IMR-90 (cell line): Measurements from ENCODE around the gene CUTA. TPM values are rescaled to one million over a fixed set of nuclear protein-coding genes. Genes with fewer than 3 reads are reported as not detected.

Source experiments
- ATAC-seq: fragments of 200-7000 bp; cut with Tn5 transposase; 2 replicates; pipeline ENCODE4 v1.9.1; 2020; ENCODE audit warnings: low read depth, mild to moderate bottlenecking, moderate library complexity
- BruUV-seq: library from RNA; stranded (reverse); fragments of 400-500 nt; replicated peaks from 2 replicates; lab custom pipeline; 2021; lab: Mats Ljungman, UMichigan
- CTCF ChIA-PET: fragments of 300-600 bp; formaldehyde crosslinking; extraction: SDS; loops from one replicate; lab custom pipeline; 2021; ENCODE audit warnings: antibody characterized with exemption; lab: Yijun Ruan, JAX
- POLR2A ChIA-PET: fragments of 300-600 bp; sonication (Branson Sonifier 250); formaldehyde crosslinking; loops from one replicate; lab custom pipeline; 2022; ENCODE audit warnings: antibody characterized with exemption; ENCODE audit not compliant: unreplicated experiment; lab: Charles Lee
- DNase-seq: peaks from one replicate; pipeline ENCODE4 v3.0.0; 2013
- H2AFZ ChIP-seq: replicated peaks from 2 replicates; pipeline ENCODE3; 2013; ENCODE audit warnings: low read length, mild to moderate bottlenecking; ENCODE audit not compliant: poor library complexity
- H2AK5ac ChIP-seq: 2 replicates; pipeline ENCODE4 v1.6.1; 2013; ENCODE audit warnings: low read depth, low read length, inconsistent platforms
- H2AK9ac ChIP-seq: replicated peaks from 2 replicates; pipeline ENCODE3; 2013; ENCODE audit warnings: mild to moderate bottlenecking, low read depth, low read length, moderate library complexity; ENCODE audit not compliant: poor library complexity
- H2BK120ac ChIP-seq: 2 replicates; pipeline ENCODE4 v1.6.1; 2013; ENCODE audit warnings: low read depth, low read length, inconsistent platforms
- H2BK15ac ChIP-seq: 3 replicates; pipeline ENCODE4 v1.6.1; 2013; ENCODE audit warnings: low read depth, low read length, inconsistent platforms
- H2BK20ac ChIP-seq: 2 replicates; pipeline ENCODE4 v1.6.1; 2013; ENCODE audit warnings: low read depth, mild to moderate bottlenecking, inconsistent platforms, low read length, moderate library complexity
- H2BK5ac ChIP-seq: 2 replicates; pipeline ENCODE4 v1.6.1; 2013; ENCODE audit warnings: mild to moderate bottlenecking, low read depth, low read length, inconsistent platforms; ENCODE audit not compliant: poor library complexity, severe bottlenecking
- H3K14ac ChIP-seq: replicated peaks from 2 replicates; pipeline ENCODE4 v1.6.1; 2013; ENCODE audit warnings: low read depth, low read length, inconsistent platforms
- H3K18ac ChIP-seq: 2 replicates; pipeline ENCODE4 v1.6.1; 2013; ENCODE audit warnings: low read depth, low read length, control low read depth
- H3K23ac ChIP-seq: 2 replicates; pipeline ENCODE4 v1.6.1; 2013; ENCODE audit warnings: low read depth, low read length, inconsistent platforms
- H3K27ac ChIP-seq: 2 replicates; pipeline ENCODE4 v1.5.1; 2013; ENCODE audit warnings: mild to moderate bottlenecking, control low read depth, low read length; ENCODE audit not compliant: insufficient read depth
- H3K27me3 ChIP-seq: 2 replicates; pipeline ENCODE4 v1.6.1; 2013; ENCODE audit warnings: low read length; ENCODE audit not compliant: control insufficient read depth, insufficient read depth
- H3K36me3 ChIP-seq: 2 replicates; pipeline ENCODE4 v1.6.1; 2013; ENCODE audit warnings: low read length, mixed read lengths; ENCODE audit not compliant: control insufficient read depth, insufficient read depth
- H3K4ac ChIP-seq: 2 replicates; pipeline ENCODE4 v1.6.1; 2013; ENCODE audit warnings: low read depth, low read length, inconsistent platforms
- H3K4me1 ChIP-seq: 2 replicates; pipeline ENCODE4 v1.6.1; 2013; ENCODE audit warnings: low read length, mixed read lengths; ENCODE audit not compliant: control insufficient read depth, insufficient read depth
- H3K4me2 ChIP-seq: 2 replicates; pipeline ENCODE4 v1.6.1; 2013; ENCODE audit warnings: low read depth, mild to moderate bottlenecking, control low read depth, low read length, moderate library complexity
- H3K4me3 ChIP-seq: 2 replicates; pipeline ENCODE4 v1.5.1; 2013; ENCODE audit warnings: low read depth, mild to moderate bottlenecking, control low read depth, low read length, moderate library complexity; ENCODE audit not compliant: insufficient read depth
- H3K56ac ChIP-seq: 2 replicates; pipeline ENCODE4 v1.6.1; 2013; ENCODE audit warnings: low read length, inconsistent platforms; ENCODE audit not compliant: insufficient read depth; ENCODE audit errors: extremely low read depth
- H3K79me1 ChIP-seq, 2 experiments: 2 replicates each; pipeline ENCODE4 v1.6.1; 2013; ENCODE audit warnings: low read length in 2 of 2, inconsistent platforms in 1 of 2, low read depth in 1 of 2
- H3K9ac ChIP-seq: 2 replicates; pipeline ENCODE4 v1.6.1; 2013; ENCODE audit warnings: low read depth, low read length, control low read depth
- H3K9me1 ChIP-seq: 2 replicates; pipeline ENCODE4 v1.6.1; 2013; ENCODE audit warnings: low read length, inconsistent platforms; ENCODE audit not compliant: insufficient read depth
- H3K9me3 ChIP-seq: 2 replicates; pipeline ENCODE4 v1.6.1; 2013; ENCODE audit warnings: low read length; ENCODE audit not compliant: control insufficient read depth, insufficient read depth
- H4K20me1 ChIP-seq: 2 replicates; pipeline ENCODE4 v1.6.1; 2013; ENCODE audit warnings: low read length, inconsistent platforms; ENCODE audit not compliant: insufficient read depth
- H4K5ac ChIP-seq: 2 replicates; pipeline ENCODE4 v1.6.1; 2013; ENCODE audit warnings: mild to moderate bottlenecking, low read depth, low read length, control low read depth
- H4K8ac ChIP-seq, 2 experiments: 2 replicates each; pipeline ENCODE4 v1.6.1; 2013; ENCODE audit warnings: low read depth in 2 of 2, low read length in 2 of 2, control low read depth in 1 of 2, inconsistent platforms in 1 of 2
- H4K91ac ChIP-seq: 2 replicates; pipeline ENCODE4 v1.6.1; 2013; ENCODE audit warnings: low read depth, low read length, inconsistent platforms; ENCODE audit not compliant: insufficient read depth
- BHLHE40 ChIP-seq: fragments of 150-350 bp; IDR thresholded peaks from 2 replicates; pipeline ENCODE4 v1.6.1; 2016; ENCODE audit warnings: mild to moderate bottlenecking, low read depth, low read length
- CEBPB ChIP-seq: IDR thresholded peaks from 2 replicates; pipeline ENCODE4 v1.6.1; 2012; ENCODE audit warnings: low read depth, low read length, improper control_type of control experiment
- CHD1 ChIP-seq: IDR thresholded peaks from 2 replicates; pipeline ENCODE4 v1.6.1; 2012; ENCODE audit warnings: low read depth, low read length, improper control_type of control experiment
- CTCF ChIP-seq: conservative IDR thresholded peaks from 2 replicates; pipeline ENCODE4 v1.5.1; 2012; ENCODE audit warnings: mild to moderate bottlenecking, low read depth, low read length, improper control_type of control experiment
- ELK1 ChIP-seq: fragments of 150-350 bp; IDR thresholded peaks from 2 replicates; pipeline ENCODE4 v1.6.1; 2016; ENCODE audit warnings: low read depth, mild to moderate bottlenecking, low read length, moderate library complexity, borderline replicate concordance
- FOS ChIP-seq: fragments of 150-350 bp; IDR thresholded peaks from 2 replicates; pipeline ENCODE4 v1.6.1; 2016; ENCODE audit warnings: low read depth, low read length
- MAFK ChIP-seq: IDR thresholded peaks from 2 replicates; pipeline ENCODE4 v1.6.1; 2012; ENCODE audit warnings: low read depth, low read length, improper control_type of control experiment
- MXI1 ChIP-seq: IDR thresholded peaks from 2 replicates; pipeline ENCODE4 v1.6.1; 2012; ENCODE audit warnings: low read depth, mild to moderate bottlenecking, low read length, moderate library complexity, borderline replicate concordance
- NFE2L2 ChIP-seq: fragments of 150-350 bp; IDR thresholded peaks from 2 replicates; pipeline ENCODE4 v1.6.1; 2016; ENCODE audit warnings: low read depth, mild to moderate bottlenecking, low read length
- POLR2A ChIP-seq: IDR thresholded peaks from 2 replicates; pipeline ENCODE4 v1.6.1; 2012; ENCODE audit warnings: mild to moderate bottlenecking, low read depth, low read length
- RCOR1 ChIP-seq: IDR thresholded peaks from 2 replicates; pipeline ENCODE4 v1.6.1; 2012; ENCODE audit warnings: mild to moderate bottlenecking, low read length, improper control_type of control experiment; ENCODE audit not compliant: insufficient replicate concordance
- RFX5 ChIP-seq: IDR thresholded peaks from 2 replicates; pipeline ENCODE4 v1.8.0; 2012; ENCODE audit warnings: low read depth, mild to moderate bottlenecking, low read length, moderate library complexity
- SMC3 ChIP-seq: fragments of 150-350 bp; IDR thresholded peaks from 2 replicates; pipeline ENCODE4 v1.6.1; 2016; ENCODE audit warnings: low read depth, mild to moderate bottlenecking, antibody characterized with exemption, low read length, moderate library complexity
- USF2 ChIP-seq: fragments of 150-350 bp; IDR thresholded peaks from 2 replicates; pipeline ENCODE4 v1.6.1; 2017; ENCODE audit warnings: mild to moderate bottlenecking, antibody characterized with exemption, low read length, low read depth
- WGBS, 2 experiments: methylation state at CpG; one replicate each; pipeline versions ENCODE4 v1.1.5 to v1.1.7; 2013; ENCODE audit warnings: missing lambda C conversion rate in 2 of 2; ENCODE audit not compliant: insufficient read length in 1 of 2; ENCODE audit errors: extremely low coverage in 2 of 2; 5-methylcytosine and 5-hydroxymethylcytosine counted together
- dilution Hi-C: fragments of 300-500 bp; cut with HindIII; formaldehyde crosslinking; loops from one replicate; pipeline ENCODE4 v1.14.3; 2018; ENCODE audit warnings: low sequenced_read_pairs; ENCODE audit not compliant: unreplicated experiment
- in situ Hi-C: fragments of 300-500 bp; cut with MboI; formaldehyde crosslinking; loops from 3 replicates; pipeline ENCODE4 v1.14.3; 2019; ENCODE audit warnings: low sequenced_read_pairs, inconsistent platforms, mixed read lengths
- intact Hi-C: fragments of 100-400 bp; cut with micrococcal nuclease; formaldehyde crosslinking; loops from 2 replicates; pipeline ENCODE4 v1.10.0; 2022
- polyA plus RNA-seq, 3 experiments: library from polyadenylated mRNA; depleted of rRNA; stranded (reverse); fragments of >200 nt; gene quantifications; 2 replicates each; pipeline ENCODE4 v1.2.3, GENCODE V29; 2012; ENCODE audit warnings: low replicate concordance in 1 of 3
- total RNA-seq: library from RNA; depleted of rRNA; stranded (reverse); fragments of >200 nt; gene quantifications from 2 replicates; pipeline ENCODE4 v1.2.3, GENCODE V29; 2012

CUTA gene
- total and polyA plus RNA-seq, 2 of the 4 experiments (the other 2 are of a cell fraction) = 136 to 427 TPM

- Histone ChIP-seq H4K91ac (peak within 1 kb of the TSS; percentile 75), H2BK5ac (peak within 1 kb of the TSS; percentile 59), H3K18ac (peak within 1 kb of the TSS; percentile 3; the same call in 1 of the 2 replicates), H2AK5ac (peak within 1 kb of the TSS; percentile 71; the same call in 1 of the 2 replicates), H2AK9ac (peak within 1 kb of the TSS; percentile 98), H3K56ac (peak within 1 kb of the TSS; percentile 91), H3K9me1 (peaks cover 7% of the 10 kb centered on the region; the same call in 1 of the 2 replicates), H4K20me1 (no peaks in the 10 kb centered on the region; the same call in 1 of the 2 replicates), H3K14ac (peak within 1 kb of the TSS; percentile 54), H2BK120ac (peak within 1 kb of the TSS; percentile 40), H3K27me3 (no peaks in the 10 kb centered on the region), H2AFZ (peak within 1 kb of the TSS; percentile 92), H4K8ac (peak within 1 kb of the TSS; percentile 92 to 97), H4K5ac (peak within 1 kb of the TSS; percentile 56), H3K27ac (peak within 1 kb of the TSS; percentile 48), H3K9me3 (no peaks in the 10 kb centered on the region), H3K4ac (peak within 1 kb of the TSS; percentile 71), H3K36me3 (no peaks in the 10 kb centered on the region), H3K9ac (peak within 1 kb of the TSS; percentile 89), H3K4me1 (no peaks in the 10 kb centered on the region), H2BK20ac (peak within 1 kb of the TSS; percentile 16; the same call in 1 of the 2 replicates), H3K23ac (peak within 1 kb of the TSS; percentile 51), H3K4me3 (peak within 1 kb of the TSS; percentile 58), H3K79me1 (peaks cover 3 to 6% of the 10 kb centered on the region in 2 experiments; a peak in 1 of 4 replicates), H2BK15ac (peak within 1 kb of the TSS; percentile 65; the same call in 2 of the 3 replicates), H3K4me2 (peak within 1 kb of the TSS; percentile 95)
- CTCF ChIA-PET = interaction anchor here (0.7 to 1.3 kb wide), 5 partner anchors 11 to 55 kb away, joined by 3 to 7 read pairs (median 3); no protein-coding TSS in a partner anchor
- WGBS, 2 experiments = 0% methylated on average over 24 of the region's 67 CpGs; no CpG with 5 or more reads in 1 of the 2 experiments
- peak; percentile 95 for ATAC-seq
- POLR2A ChIA-PET = no interaction called here
- BruUV-seq = no TSS peak
- in situ Hi-C loops (no loop called here), intact Hi-C loops (loop anchor here (1.0 to 2.0 kb wide), 3 partner anchors 19 to 34 kb away; partner anchors contain the start of gene CUTA), dilution Hi-C loops (no loop called here)
- DNase-seq = peak; percentile 100
- TF ChIP-seq CEBPB = peak; percentile 43; the same call in 1 of the 2 replicates
- peak; percentile 94 for TF ChIP-seq BHLHE40
- TF ChIP-seq FOS = 0 out of 2 replicates have a peak, but pooled peaks have one; percentile 2
- TF ChIP-seq SMC3 = peak; percentile 82
- TF ChIP-seq RCOR1 = no peak
- TF ChIP-seq RFX5 = no peak
- TF ChIP-seq CHD1 = no peak
- no peak for TF ChIP-seq POLR2A
- TF ChIP-seq MAFK = no peak
- no peak; the same call in 1 of the 2 replicates for TF ChIP-seq NFE2L2
- peak; percentile 99 for TF ChIP-seq CTCF
- peak; percentile 74 for TF ChIP-seq USF2
- peak; percentile 92 for TF ChIP-seq MXI1
- peak; percentile 20; the same call in 1 of the 2 replicates for TF ChIP-seq ELK1
Observed at GRCh38 chr6:33391278-33391921, 26.5 kb downstream of the CUTA start, which contains the start of gene KIFC1. Gene KIFC1 (plus strand): TSS chr6:33391823. CDS start chr6:33391986, 163 bp downstream.
